ENCODE results near the gene STRN3.
"Not testable (repeated sequence)": the region's sequence is repeated elsewhere in the genome, so short reads cannot be mapped to it uniquely, and the experiment has no call there.

The STRN3 gene

DNA sequence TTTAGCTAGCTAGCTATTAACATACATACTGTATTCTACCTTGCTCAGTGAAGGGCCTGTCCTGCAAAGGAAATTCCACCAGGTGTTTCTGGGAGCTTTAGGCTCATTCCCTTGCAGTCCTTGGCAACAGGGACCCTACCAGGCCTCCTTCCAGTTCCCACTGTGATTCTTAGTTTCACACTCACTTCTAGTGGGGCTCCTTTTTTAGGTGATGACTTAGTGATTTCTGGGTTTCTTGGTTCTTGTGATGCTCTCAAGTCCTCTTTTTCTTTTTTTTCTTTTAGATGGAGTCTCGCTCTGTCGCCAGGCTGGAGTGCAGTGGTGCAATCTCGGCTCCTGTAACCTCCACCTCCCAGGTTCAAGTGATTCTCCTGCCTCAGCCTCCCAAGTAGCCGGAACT, 10.4 kb upstream of the STRN3 start:
- FAIRE-seq = no peak

DNA sequence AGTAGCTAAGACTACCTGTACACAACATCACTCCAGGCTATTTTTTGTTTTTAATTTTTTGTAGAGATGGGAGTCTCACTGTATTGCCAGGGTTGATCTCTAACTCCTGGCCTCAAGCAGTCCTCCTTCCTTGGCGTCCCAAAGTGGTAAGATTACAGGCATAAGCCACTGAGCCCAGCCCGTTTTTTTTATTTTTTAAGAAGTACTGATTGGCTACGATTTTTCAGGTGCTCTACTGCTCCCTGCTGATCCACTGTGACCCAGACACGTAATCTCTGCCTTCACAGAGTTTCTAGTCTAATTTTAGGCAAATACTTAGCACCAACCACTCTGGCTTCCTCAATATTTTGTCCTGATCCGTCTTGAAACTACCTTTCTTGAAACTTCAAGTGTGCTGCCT, 4.3 kb upstream of the STRN3 start:
- FAIRE-seq = no peak

DNA sequence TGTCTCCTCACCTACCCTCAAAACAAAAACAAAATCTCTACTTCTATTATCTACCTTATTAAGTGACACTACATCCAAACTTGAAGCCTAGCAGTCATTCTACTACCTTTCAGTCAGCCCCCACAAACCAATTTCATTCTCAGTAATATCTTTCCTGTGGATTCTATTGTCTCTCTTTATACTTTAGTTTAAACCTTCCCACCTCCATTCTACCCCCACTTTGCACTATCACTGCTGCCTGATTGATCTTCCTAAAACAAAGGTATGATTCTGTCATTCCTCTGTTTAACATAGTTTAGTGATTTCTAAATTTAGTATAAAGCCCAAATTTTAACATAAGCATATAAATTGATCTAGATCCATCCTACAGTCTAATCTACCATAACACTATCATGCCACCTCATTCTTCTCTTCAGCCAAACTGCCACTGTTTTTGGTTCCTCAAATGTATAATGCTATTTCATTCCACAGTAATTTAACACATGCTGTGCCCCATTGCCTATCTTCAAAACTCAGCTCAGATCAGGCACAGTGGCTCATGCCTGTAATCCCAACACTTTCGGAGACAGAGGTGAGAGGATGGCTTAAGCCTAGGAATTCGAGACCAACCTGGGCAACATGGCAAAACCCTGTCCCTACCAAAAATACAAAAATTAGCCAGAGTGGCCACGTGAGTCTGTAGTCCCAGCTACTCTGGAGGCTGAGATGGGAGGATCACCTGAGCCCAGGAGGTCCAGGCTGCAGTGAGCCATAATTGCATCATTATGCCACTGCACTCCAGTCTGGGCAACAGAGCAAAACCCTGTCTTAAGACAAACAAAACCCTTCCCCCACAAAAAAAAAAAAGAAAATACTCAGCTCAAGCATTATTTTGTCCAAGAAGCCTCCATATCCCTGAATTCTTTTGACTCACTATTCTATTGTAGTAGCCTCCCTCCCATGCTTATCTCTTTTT, 3.1 kb upstream of the STRN3 start:
- no peak for FAIRE-seq

DNA sequence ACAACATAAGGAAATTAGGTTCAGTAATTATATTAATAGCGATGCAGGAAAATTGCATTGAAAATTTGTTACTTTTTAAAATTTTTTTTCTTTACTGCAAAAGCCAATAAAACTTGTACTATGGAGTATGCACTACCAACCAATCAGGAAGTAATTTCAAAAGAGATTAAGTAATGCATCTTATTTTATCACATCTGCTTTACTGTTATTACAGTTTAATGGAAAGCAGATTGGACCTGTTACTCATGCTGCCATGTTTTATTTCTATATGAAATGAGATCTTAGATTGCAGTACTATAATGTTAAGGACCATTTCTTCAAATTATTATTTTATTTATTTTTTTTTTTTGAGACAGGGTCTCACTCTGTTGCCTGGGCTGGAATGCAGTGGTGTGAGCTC, 1.7 kb upstream of the STRN3 start:
- FAIRE-seq = no peak

DNA sequence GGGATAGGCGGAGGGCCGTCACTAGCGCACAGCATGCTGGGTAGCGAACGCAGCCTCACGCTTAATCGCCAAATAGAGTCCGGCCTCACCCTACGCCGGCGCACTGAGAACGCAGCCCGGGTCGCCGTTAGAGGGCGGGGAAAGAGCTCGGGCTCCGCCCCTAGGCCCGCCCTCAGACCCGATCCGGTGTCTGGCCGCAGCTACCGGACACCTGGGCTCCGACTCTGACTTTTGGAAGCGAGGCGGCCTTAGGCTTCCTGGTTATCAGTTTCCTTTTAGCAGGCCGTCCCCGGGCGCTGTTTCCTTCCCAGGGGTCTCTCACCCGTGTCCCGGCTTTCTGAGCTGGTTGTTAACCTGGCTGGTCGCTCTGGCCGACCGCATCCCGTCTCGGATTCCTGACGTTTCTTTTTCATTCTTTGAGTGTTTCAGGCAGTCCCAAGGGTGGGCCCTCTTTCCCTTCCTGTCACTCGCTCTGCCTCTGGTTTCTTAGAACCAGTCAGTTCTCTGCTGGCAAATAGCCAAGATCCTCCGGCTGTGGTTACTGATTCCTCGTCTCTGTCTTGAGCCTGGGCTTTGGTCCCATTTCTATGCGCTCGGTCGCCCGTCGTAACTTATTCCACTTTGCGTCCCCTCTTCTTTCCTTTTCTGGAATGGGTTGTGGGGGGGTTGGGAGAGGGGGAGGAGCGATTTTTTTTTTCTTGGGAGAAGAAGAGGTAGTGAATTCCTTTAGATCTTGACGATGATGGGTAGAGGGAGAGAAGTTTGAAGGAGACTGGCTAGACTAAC, 464 bp upstream of the STRN3 start:
- no peak for FAIRE-seq

DNA sequence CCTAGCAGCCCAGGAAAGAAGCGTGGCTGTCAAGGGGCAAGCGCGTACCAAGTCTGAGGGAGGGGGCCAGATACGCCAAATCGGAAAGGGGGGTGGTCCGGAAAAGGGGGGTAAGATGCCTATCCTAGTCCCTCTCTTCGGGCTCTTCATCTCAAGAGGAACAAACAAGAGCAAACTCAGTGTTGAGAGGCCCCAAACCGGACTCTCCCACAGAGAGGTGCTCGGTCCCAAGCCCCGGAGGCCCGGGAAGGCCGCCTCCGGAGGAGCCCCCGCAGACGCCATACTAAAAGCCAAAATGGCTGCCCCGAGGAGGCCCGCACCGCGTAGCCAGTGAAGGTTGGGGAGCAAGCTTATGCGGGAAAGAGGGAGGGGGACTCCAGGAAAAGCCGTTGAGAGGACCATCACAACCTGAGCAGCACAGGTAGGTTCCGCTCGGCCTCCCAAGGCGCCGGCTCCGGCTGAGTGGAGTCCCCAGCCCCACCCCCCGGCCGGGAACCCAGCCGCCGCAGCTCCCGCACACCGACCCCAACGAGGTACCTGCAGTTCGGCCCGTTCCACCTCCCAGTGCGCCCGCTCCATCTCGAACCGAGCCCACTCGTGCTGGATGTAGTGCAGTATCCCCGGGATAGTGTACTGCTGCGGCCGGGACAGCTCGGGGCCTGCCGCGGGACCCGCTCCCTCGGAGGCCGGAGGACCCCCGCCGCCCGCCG, 657 bp downstream of the STRN3 start, which contains the start of gene AP4S1:
Gene AP4S1, plus strand, starts transcription at position 283 of the 710 bp plus-strand sequence. CDS start 40,548 bp downstream, outside the sequence.
- FAIRE-seq = no peak

DNA sequence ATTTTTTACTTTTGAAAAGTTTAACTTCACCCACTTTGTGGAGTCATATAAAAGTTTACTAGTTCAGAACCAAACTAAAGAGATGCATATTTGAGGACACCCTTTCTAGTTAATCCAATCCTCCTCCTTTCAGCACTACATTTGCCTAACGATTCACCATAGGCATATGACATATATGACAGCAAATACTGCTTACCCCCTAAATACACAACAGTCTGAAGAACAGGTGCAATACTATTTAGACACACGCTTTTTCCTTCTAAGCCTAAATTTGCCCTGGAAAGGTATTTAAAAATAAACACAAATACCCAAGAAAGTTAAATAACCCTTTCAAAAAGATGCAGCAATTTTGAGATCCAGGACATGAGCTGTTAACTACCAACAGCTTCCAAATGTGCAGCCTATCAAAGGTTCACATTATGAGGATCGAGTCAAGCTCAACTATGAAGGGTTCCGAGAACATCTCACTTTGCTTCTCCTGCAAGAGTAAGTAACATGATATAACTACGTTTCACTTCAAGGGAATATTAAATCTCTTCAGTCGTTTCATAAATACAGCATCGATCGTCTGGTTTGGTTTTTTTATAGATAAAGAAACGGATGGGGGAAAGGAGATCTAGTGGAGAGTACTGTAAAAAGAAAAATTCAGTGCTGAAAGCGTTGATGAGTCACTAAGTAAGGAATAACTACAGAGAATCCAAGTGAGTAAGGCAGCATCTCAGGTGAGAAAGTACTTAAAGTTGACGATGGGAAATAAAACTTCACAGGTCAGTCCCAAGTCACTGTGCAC, 1.4 kb downstream of the STRN3 start:
- no peak for FAIRE-seq

DNA sequence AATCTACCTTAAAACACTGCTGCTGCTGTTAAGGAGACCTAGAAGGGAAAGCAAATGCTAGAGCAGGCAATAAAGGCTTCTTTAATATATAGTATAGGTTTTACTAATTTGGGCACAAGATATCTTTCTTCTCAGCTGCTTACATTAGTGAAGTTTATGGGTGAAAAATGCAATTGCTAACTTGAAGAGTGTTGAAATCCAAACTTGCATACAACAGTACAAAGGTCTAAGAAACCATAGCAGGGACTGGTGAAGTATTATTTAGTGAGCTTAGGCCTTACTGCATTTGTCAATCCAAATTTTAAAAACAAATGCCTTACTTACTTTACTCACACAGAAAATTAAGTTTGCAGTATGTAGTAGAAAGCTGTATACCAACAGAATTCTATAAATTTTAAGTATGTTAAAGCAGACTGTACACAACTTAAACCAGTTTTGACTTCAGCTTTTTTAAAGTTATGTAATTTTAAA, 2.1 kb downstream of the STRN3 start:
- FAIRE-seq = no peak

DNA sequence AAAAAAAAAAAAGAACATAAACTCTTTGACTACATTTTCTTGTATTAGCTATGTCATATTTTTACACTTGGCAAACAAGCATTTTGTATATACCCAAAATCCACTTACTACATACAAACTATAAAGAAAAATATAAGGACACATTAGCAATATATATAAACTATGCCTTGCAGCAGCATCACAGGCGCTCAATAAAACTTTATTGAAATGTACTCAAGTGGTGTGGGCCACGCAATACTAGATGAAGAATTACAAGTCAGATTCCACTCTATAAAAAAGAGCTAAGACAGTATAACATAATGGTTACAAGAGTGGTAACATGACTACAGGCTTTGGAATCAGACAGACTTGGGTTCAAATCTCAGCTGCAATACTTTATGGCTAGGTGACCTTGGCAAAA, 3.8 kb downstream of the STRN3 start:
- no peak for FAIRE-seq

DNA sequence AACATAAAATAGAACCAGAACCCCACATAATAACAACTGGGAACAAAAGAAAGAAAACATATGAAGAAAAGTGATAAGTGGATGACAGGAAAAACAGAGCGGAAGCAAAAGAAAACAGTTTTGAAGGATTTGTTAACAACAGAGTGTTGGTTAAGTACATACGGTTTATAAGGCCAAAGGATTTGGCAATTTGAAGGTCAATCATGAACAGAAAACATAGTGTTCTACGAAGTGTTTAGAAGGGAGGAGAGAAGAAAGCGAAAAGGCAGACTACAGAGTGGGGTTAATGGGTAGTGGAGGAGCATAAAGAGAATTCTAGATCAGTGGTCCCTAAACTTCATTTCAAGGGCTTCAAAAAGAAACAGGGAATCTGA, 4.6 kb downstream of the STRN3 start:
- FAIRE-seq = no peak

DNA sequence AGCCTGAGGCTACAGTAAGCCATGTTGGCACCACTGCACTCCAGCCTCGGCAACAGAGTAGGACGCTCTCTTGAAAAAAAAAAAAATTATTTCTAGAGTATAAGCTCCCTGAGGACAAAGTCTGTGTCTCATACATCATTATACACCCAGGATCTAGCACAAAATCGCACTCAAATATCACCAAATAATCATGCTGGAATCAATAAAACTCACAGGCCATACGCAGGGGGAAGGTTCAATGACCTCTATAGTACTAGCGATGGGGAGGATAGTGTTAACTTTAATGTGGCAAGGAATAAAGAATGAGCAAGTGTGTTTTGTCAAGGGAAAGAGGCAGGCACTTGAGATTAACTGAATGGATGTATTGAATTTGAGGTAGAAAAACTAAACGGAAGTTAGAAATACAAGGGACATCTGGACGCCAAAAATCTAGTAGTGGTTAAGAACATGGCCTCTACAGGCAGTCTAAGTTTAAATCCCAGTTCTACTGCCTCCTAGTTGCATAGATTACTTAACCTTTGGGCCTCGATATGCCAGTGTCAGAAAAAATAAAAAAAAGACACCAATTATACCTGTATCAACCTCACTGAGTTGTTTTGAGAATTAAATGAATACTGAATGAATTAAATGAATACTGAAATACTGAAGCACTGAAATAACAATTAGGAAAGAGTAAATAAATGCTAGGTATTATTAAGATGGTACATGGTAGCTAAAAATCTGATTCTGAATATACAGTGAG, 5.2 kb downstream of the STRN3 start:
- no peak for FAIRE-seq

DNA sequence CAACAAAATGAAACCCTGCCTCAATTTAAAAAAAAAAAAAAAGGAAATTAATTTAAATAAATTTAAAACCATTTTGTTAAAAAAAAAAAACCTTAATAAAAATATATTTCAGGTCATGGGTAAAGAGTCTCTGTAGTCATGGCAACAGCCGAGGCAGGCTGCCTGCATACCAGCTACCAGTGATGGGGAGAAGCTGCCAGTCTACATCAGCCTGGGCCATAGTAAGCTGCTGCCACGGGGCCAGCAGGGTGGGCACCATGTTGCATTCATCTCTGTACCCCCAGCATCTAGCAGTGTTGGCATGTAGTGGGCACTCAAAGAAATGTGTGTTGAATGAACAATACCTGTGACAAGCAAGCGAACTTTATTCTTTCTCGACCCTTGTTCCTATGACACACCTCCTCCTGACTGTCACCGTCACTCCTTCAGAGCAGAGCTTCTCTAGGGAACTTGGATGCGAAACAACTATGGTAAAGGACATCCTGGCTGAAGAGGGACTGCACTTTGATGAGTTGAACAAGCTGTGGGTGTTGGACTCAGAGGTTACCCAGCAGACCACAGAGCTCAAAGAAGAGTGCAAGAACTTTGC, 8.0 kb downstream of the STRN3 start:
- no peak for FAIRE-seq

DNA sequence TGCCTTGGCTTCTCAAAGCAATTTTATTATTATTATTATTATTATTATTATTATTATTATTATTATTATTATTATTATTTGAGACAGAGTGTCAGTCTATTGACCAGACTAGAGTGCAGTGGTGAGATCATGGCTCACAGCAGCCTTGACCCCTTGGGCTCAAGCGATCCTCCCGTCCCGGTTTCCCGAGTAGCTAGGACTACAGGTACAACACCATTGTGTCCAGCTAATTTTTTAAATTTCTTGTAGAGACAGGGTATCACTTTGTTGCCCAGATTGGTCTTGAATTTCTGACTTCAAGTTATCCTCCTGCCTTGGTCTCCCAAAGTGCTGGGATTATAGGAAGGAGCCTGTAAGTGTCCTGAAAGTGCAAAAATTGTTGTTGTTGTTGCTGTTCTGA, 12.3 kb downstream of the STRN3 start:
- no peak for FAIRE-seq

DNA sequence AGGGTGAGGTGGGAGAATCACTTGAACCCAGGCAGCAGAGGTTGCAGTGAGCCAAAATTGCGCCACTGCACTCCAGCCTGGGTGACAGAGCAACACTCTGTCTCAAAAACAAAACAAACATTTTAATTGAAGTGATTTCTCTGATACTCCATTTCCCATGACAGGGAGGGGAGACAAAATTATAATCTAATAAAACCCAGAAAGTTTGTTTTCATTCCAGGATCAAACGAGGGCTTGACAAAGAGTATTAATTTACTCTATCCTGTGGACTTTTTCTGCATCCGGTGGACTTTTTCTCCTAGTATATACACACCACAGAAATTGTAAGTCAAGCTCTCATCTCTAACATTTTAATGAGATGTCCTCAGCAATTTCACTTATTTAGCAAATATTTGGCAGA, 15.2 kb downstream of the STRN3 start:
- no peak for FAIRE-seq

DNA sequence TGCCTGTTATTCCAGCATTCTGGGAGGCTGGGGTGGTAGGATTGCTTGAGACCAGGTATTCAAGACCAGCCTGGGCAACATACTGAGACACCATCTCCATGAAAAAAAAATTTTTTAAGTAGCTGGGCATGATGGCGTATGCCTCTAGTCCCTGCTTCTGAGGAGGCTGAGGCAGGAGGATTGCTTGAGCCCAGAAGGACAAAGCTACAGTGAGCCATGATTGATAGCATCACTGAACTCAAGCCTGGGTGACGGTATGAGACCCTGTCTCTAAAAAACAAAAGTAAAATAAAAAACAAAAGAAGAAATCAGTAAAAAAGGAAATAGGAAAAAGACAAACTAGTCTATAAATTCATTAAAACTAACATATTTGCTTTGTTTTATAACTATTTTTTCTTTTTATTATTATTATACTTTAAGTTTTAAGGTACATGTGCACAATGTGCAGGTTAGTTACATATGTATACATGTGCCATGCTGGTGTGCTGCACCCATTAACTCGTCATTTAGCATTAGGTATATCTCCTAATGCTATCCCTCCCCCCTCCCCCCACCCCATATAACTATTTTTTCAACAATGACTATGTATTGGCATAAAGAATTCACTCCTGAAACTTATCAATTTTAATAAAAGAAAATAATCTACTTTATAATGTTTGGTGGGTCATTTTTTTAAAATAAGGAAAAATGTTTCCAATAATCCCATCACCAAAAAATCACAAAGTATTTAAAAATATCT, 16.2 kb downstream of the STRN3 start:
- no peak for FAIRE-seq

DNA sequence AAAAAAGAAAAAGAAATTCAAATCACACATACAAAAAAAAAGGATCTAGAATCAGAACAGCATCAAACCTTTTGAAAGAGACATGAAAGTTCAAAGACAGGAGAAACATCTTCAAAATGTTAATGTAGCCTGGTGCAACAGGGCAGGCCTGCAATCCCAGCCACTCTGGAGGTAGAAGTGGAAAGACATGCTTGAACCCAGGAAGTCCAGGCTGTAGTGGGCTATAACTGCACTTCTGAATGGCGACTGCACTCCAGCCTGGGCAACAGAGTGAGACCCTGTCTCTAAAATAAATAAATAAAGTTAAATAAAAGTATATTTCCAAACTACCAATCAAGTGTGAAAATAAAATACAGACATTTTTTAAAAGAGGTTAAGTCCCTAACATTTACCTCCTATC, 19.5 kb downstream of the STRN3 start:
- FAIRE-seq = no peak

DNA sequence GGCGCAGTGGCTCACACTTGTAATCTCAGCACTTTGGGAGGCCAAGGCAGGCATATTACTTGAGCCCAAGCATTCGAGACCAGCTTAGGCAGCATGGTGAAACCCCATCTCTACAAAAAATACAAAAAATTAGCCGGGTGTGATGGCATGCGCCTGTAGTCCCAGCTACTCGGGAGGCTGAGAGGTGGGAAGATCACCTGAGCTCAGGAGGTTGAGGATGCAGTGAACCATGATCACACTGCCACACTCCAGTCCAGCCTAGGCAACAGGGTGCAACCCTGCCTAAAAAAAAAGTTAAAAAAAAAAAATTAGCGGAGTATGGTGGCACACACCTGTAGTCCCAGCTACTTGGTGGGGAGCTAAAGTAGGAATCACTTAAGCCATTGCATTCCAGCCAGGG, 22.2 kb downstream of the STRN3 start:
- not testable (repeated sequence) for FAIRE-seq

DNA sequence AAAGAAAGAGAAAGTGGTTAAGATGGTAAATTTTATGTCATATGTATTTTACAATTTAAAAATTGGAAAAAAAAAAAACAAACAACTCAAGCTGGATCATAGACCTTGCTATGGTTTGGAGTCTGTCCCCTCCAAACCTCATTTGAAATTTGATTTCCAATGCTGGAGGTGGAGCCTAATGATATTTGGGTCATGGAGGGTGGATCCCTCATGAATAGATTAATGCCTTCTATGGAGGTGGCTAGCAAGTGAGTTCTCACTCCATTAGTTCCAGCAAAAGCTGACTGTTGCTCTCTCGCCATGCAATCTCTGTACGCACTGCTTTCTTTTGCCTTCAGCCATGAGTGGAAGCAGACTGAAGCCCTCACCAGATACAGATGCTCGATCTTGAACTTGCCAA, 22.9 kb downstream of the STRN3 start:
- FAIRE-seq = no peak

DNA sequence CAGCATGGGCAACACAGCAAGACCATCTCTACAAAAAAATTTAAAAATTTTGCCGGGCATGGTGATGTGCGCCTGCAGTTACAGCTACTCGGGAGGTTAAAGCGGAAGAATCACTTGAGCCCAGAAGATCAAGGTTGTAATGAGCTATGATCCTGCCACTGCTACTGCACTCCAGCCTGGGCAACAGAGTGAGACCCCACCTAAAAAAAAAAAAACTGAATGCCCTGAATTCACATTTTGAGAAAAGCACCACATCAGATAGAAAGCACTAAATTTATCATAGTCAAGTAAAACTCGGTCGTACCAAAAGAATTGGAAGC, 24.9 kb downstream of the STRN3 start:
- FAIRE-seq = no peak

DNA sequence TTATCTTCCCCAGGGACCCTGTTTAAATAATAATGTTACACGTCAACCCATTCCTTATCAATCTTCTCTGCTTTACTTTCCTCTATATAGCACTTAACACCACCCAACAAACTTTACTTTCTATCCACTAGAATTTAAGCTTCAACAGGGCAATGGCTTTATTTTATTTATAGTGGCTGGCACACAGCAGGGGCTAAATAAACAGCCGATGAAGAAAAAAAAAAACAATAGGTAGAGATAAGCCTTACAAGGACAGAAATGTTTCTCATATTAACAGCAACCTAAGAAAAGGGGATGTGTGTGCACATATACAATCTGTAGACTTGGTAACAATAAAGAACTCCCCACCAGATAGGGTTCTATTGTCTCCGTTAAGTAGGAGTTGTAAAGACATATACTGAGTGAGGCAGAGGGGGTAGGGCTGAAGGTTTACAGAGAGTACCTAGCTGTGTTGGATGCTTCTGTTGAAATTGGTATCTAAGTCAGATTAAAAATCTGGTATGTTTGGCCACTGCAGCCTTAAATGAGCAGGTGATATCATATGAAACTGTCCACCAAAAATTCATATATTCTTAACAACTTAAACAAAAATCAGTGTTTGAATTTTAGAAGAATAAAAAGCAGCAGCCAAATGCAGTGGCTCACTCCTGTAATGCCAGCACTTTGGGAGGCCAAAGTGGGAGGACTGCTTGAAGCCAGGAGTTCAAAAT, 25.4 kb downstream of the STRN3 start:
- no peak for FAIRE-seq
